ENCODE results near the gene IFRD2.
"Not testable (repeated sequence)": the region's sequence is repeated elsewhere in the genome, so short reads cannot be mapped to it uniquely, and the experiment has no call there.

The IFRD2 gene

GRCh38 chr3:50249457-50249856 lies 42.8 kb downstream of the IFRD2 start:
- Mint-ChIP-seq H3K4me1 (peaks cover 52% of the 10 kb centered on the region), H3K36me3 (ENCODE audit: low read depth) (peaks cover 8% of the 10 kb centered on the region), H3K9me3 (no peaks in the 10 kb centered on the region), H3K27me3 (ENCODE audit: low read depth, poor library complexity) (no peaks in the 10 kb centered on the region), H3K27ac (no peak overlapping the region), H3K4me3 (no peak overlapping the region)
- DNase-seq, result no peak
- TF ChIP-seq CTCF (IDR thresholded peaks at IDR 0.05), result no peak

- DNase-seq, result no peak
- no peak for TF ChIP-seq CTCF (IDR thresholded peaks at IDR 0.05)
- Mint-ChIP-seq H3K27me3 (ENCODE audit: low read depth, poor library complexity) (no peaks in the 10 kb centered on the region), H3K36me3 (ENCODE audit: low read depth) (peaks cover 7% of the 10 kb centered on the region), H3K4me1 (peaks cover 51% of the 10 kb centered on the region), H3K9me3 (no peaks in the 10 kb centered on the region), H3K4me3 (no peak overlapping the region), H3K27ac (no peak overlapping the region)
These were observed 43.8 kb downstream of the IFRD2 start for GRCh38 chr3:50248387-50248786.

- peaks cover 63% of the 10 kb centered on the region for H3K4me1 Mint-ChIP-seq
These were observed 45.7 kb downstream of the IFRD2 start for GRCh38 chr3:50246517-50246954.

GRCh38 chr3:50245831-50246516 lies 46.3 kb downstream of the IFRD2 start:
- Mint-ChIP-seq H3K4me3 (peak overlapping the region; percentile 48), H3K36me3 (ENCODE audit: low read depth) (peaks cover 4% of the 10 kb centered on the region), H3K4me1 (peaks cover 64% of the 10 kb centered on the region), H3K27me3 (ENCODE audit: low read depth, poor library complexity) (no peaks in the 10 kb centered on the region), H3K27ac (peak overlapping the region; percentile 99), H3K9me3 (no peaks in the 10 kb centered on the region)
- peak; percentile 99 for DNase-seq
- TF ChIP-seq CTCF (IDR thresholded peaks at IDR 0.05), result peak; percentile 99

More at GRCh38 chr3:50246517-50246954, 45.7 kb downstream of the IFRD2 start:
- Mint-ChIP-seq H3K27me3 (ENCODE audit: low read depth, poor library complexity) (no peaks in the 10 kb centered on the region), H3K27ac (peak overlapping the region; percentile 99), H3K4me3 (peak overlapping the region; percentile 48), H3K9me3 (no peaks in the 10 kb centered on the region), H3K36me3 (ENCODE audit: low read depth) (peaks cover 4% of the 10 kb centered on the region)
- peak; percentile 36 for TF ChIP-seq CTCF (IDR thresholded peaks at IDR 0.05)
- no peak for DNase-seq

GRCh38 chr3:50245251-50245745 lies 46.9 kb downstream of the IFRD2 start:
- Mint-ChIP-seq H3K9me3 (no peaks in the 10 kb centered on the region), H3K4me1 (peaks cover 64% of the 10 kb centered on the region), H3K36me3 (ENCODE audit: low read depth) (peaks cover 4% of the 10 kb centered on the region), H3K4me3 (peak overlapping the region; percentile 25), H3K27ac (peak overlapping the region; percentile 99), H3K27me3 (ENCODE audit: low read depth, poor library complexity) (no peaks in the 10 kb centered on the region)
- no peak for TF ChIP-seq CTCF (IDR thresholded peaks at IDR 0.05)
- no peak for DNase-seq

- DNase-seq; H3K36me3 Mint-ChIP-seq (ENCODE audit: low read depth); H3K27me3 Mint-ChIP-seq (ENCODE audit: low read depth, poor library complexity); H3K9me3 Mint-ChIP-seq: not testable (repeated sequence)
- Mint-ChIP-seq H3K27ac (peak overlapping the region; percentile 99), H3K4me1 (peaks cover 65% of the 10 kb centered on the region), H3K4me3 (peak overlapping the region; percentile 25)
These were observed 47.4 kb downstream of the IFRD2 start for GRCh38 chr3:50244813-50245212.
